Gastroesophageal sphincter (tissue), 4 donors: ENCODE measurements around the gene INVS. TPM values are rescaled to one million over a fixed set of nuclear protein-coding genes. Genes with fewer than 3 reads are reported as not detected.
A peak's percentile ranks its signal among the peaks of the same experiment; 100 is the strongest.

Experiments
- ATAC-seq: fragments of 150-250 bp; one replicate; pipeline ENCODE4 v1.9.1; 2016; ENCODE audit warnings: mild to moderate bottlenecking, moderate library complexity
- H3K27ac ChIP-seq, 4 donors: fragments of 200-600 bp; sonication (generic) in 3 of 4; 1 replicate in 3 of 4; 2 replicates in 1 of 4; pipeline ENCODE4 v1.5.1; 2016 to 2019
- H3K27me3 ChIP-seq: fragments of 200-600 bp; sonication (generic); one replicate; pipeline ENCODE4 v1.5.1; 2019
- H3K36me3 ChIP-seq, 2 donors: fragments of 200-600 bp; sonication (generic); one replicate each; pipeline ENCODE4 v1.5.1; 2019; ENCODE audit warnings: control low read depth in 1 of 2
- H3K4me1 ChIP-seq, 3 donors: fragments of 200-600 bp; sonication (generic); 1 replicate in 2 of 3; 2 replicates in 1 of 3; pipeline ENCODE4 v1.5.1; 2016 to 2019; ENCODE audit warnings: control low read depth in 2 of 3
- H3K4me3 ChIP-seq, 2 donors: fragments of 200-600 bp; sonication (generic); one replicate each; pipeline ENCODE4 v1.5.1; 2019; ENCODE audit warnings: mild to moderate bottlenecking in 1 of 2, moderate library complexity in 1 of 2
- H3K9me3 ChIP-seq, 3 donors: fragments of 200-600 bp; sonication (generic); one replicate each; pipeline ENCODE4 v1.5.1; 2017 to 2019; ENCODE audit warnings: control low read depth in 2 of 3
- CTCF ChIP-seq, 4 experiments: fragments of 200-600 bp in 2 of 4; fragments of 450-650 bp in 2 of 4; sonication (generic) in 1 of 4; IDR thresholded peaks; one replicate each; pipeline ENCODE4 v1.5.1; 2017 to 2019; ENCODE audit warnings: antibody characterized with exemption in 4 of 4, mild to moderate bottlenecking in 2 of 4, moderate library complexity in 2 of 4
- EP300 ChIP-seq: sonication (generic); formaldehyde crosslinking; IDR thresholded peaks from one replicate; pipeline ENCODE4 v1.6.1; 2017; ENCODE audit warnings: antibody characterized with exemption, mild to moderate bottlenecking
- POLR2A ChIP-seq, 2 donors: fragments of 450-650 bp; IDR thresholded peaks; one replicate each; pipeline ENCODE4 v1.6.1; 2017; ENCODE audit warnings: antibody characterized with exemption in 2 of 2, mild to moderate bottlenecking in 2 of 2, moderate library complexity in 1 of 2
- POLR2AphosphoS5 ChIP-seq: sonication (generic); formaldehyde crosslinking; IDR thresholded peaks from one replicate; pipeline ENCODE4 v1.6.1; 2017; ENCODE audit warnings: antibody characterized with exemption
- WGBS, 2 donors: methylation state at CpG; one replicate each; pipeline ENCODE4 v1.1.5; 2018; ENCODE audit warnings: low coverage in 1 of 2; 5-methylcytosine and 5-hydroxymethylcytosine counted together
- total RNA-seq, 4 donors: library from RNA; depleted of rRNA; stranded (reverse); fragments of >200 nt; gene quantifications; one replicate each; pipeline ENCODE4 v1.1.0, GENCODE V29; 2016

INVS gene
- total RNA-seq, 4 donors from 2014 or later: 18.3 to 35.0 (median 25.6) TPM

- Histone ChIP-seq H3K9me3 (no peaks in the 10 kb centered on the region), H3K36me3 (peaks cover 0 to 3% of the 10 kb centered on the region in 2 donors), H3K27me3 (no peaks in the 10 kb centered on the region), H3K27ac (no peak overlapping the region), H3K4me1 (peaks cover 7 to 51% (median 11%) of the 10 kb centered on the region in 3 donors), H3K4me3 (no peak overlapping the region)
- no peak for ATAC-seq
- 56 to 81% methylated on average over 3 of the region's 3 CpGs for whole genome bisulfite sequencing, 2 donors
- TF ChIP-seq CTCF (IDR thresholded peaks at IDR 0.05) (no peak), EP300 (no peak), POLR2A (IDR thresholded peaks at IDR 0.05) (no peak), POLR2AphosphoS5 (no peak)
These were observed 2.6 kb upstream of the INVS start for GRCh38 chr9:100096378-100096916.

GRCh38 chr9:100098046-100098886 lies 777 bp upstream of the INVS start:
- TF ChIP-seq POLR2AphosphoS5 (no peak), CTCF (IDR thresholded peaks at IDR 0.05) (no peak), POLR2A (IDR thresholded peaks at IDR 0.05) (no peak), EP300 (no peak)
- H3K4me1 ChIP-seq: peaks cover 7 to 43% (median 11%) of the 10 kb centered on the region in 3 donors
- peak overlapping the region; percentile 77 to 93 (median 90) for H3K27ac ChIP-seq
- no peaks in the 10 kb centered on the region for H3K9me3 ChIP-seq
- no peaks in the 10 kb centered on the region for H3K27me3 ChIP-seq
- peak overlapping the region; percentile 90 to 97 for H3K4me3 ChIP-seq
- peak; percentile 20 for ATAC-seq
- WGBS, 2 donors: 2 to 6% methylated on average over 5 to 13 of the region's 37 CpGs
- peaks cover 0 to 19% of the 10 kb centered on the region in 2 donors for H3K36me3 ChIP-seq

DNA sequence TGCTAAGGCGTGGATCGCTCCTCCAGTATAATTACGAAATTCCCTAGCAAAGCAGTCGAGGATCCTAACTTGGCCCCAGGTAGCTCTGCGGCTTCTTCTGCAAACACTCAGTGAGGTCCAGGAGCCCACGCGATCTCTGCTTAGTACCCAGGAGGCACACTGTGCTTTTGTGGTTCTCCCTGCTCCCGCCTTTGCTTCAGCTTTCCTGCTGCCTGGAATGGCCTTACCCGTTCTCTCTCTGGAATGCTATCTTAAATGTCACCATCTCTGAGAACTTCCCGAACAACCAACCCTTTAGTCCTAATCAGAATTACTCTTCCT lies 639 bp downstream of the INVS start:
- no peaks in the 10 kb centered on the region for H3K9me3 ChIP-seq
- TF ChIP-seq POLR2A (IDR thresholded peaks at IDR 0.05) (no peak), EP300 (no peak), CTCF (IDR thresholded peaks at IDR 0.05) (no peak), POLR2AphosphoS5 (peak; percentile 34)
- ATAC-seq: no peak

DNA sequence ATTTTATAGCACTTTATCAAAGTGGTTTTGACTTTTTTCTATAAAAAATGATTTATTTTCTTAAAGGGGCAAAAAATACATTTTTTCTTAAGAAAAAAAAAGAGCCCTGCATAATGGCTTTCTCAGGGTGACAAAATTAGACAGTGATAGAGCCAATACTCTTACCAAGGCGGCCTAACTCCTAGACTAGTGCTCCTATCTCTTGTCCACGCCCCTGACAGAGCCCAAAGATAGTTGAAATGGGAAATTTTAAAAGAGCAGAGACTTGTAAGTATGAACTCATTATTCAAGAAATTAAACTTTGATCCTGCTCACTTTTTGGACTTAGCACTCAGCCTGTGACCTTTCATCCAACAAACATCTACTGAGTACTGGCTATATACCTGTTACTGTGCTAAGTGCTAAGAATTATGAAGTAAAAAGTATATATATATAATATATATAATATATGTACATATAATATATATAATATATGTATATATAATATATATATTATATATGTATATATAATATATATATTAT lies 1.2 kb downstream of the INVS start:
- Histone ChIP-seq H3K27ac (peak overlapping the region; percentile 49 to 93 (median 90)), H3K4me1 (peaks cover 7 to 41% (median 11%) of the 10 kb centered on the region in 3 donors), H3K9me3 (no peaks in the 10 kb centered on the region), H3K4me3 (peak overlapping the region; percentile 90 to 97), H3K36me3 (peaks cover under 1 to 37% of the 10 kb centered on the region in 2 donors), H3K27me3 (no peaks in the 10 kb centered on the region)
- TF ChIP-seq POLR2AphosphoS5 (no peak), POLR2A (IDR thresholded peaks at IDR 0.05) (no peak), CTCF (IDR thresholded peaks at IDR 0.05) (no peak), EP300 (no peak)
- WGBS, 2 donors: 68 to 76% methylated on average over 2 of the region's 2 CpGs
- ATAC-seq: no peak

More for the DNA sequence above, 639 bp downstream of the INVS start:
- Histone ChIP-seq H3K27ac (peak overlapping the region; percentile 49 to 93 (median 90)), H3K27me3 (no peaks in the 10 kb centered on the region), H3K4me1 (peaks cover 7 to 43% (median 11%) of the 10 kb centered on the region in 3 donors), H3K36me3 (peaks cover 0 to 32% of the 10 kb centered on the region in 2 donors), H3K4me3 (peak overlapping the region; percentile 90 to 97)
- WGBS, 2 donors: 6 to 19% methylated on average over 3 to 9 of the region's 10 CpGs
